ENCODE measurements around the gene KAT2B.
"Not testable (repeated sequence)": the region's sequence is repeated elsewhere in the genome, so short reads cannot be mapped to it uniquely, and the experiment has no call there.

GRCh38 chr3:20031939-20032338 lies 8.3 kb upstream of the KAT2B start:
- TF ChIP-seq POLR2A, CTCF (IDR thresholded peaks at IDR 0.05): not testable (repeated sequence)
